GM12878 (cell line): ENCODE measurements around the gene ZNF474. TPM values are rescaled to one million over a fixed set of nuclear protein-coding genes. Genes with fewer than 3 reads are reported as not detected.

Experiments used
- ATAC-seq: fragments of 200-7000 bp; cut with Tn5 transposase; 3 replicates; pipeline ENCODE4 v1.9.1; 2020; ENCODE audit warnings: mild to moderate bottlenecking, moderate library complexity
- BruUV-seq: library from RNA; stranded (reverse); fragments of 400-500 nt; replicated peaks from 2 replicates; lab custom pipeline; 2021; lab: Mats Ljungman, UMichigan
- CTCF ChIA-PET: fragments of 300-600 bp; sonication (Branson Sonifier 250); formaldehyde crosslinking; extraction: SDS; loops from one replicate; lab custom pipeline; 2021; ENCODE audit warnings: inconsistent platforms; lab: Yijun Ruan, JAX
- POLR2A ChIA-PET: fragments of 350-600 bp; formaldehyde crosslinking; extraction: SDS; loops from one replicate; lab custom pipeline; 2021; ENCODE audit warnings: inconsistent platforms; lab: Charles Lee
- RAD21 ChIA-PET: fragments of 300-600 bp; sonication (Branson Sonifier 250); formaldehyde crosslinking; loops from one replicate; lab custom pipeline; 2023; ENCODE audit warnings: antibody characterized with exemption; ENCODE audit not compliant: unreplicated experiment; lab: Charles Lee
- SMC1A ChIA-PET: fragments of 300-600 bp; sonication (Branson Sonifier 250); formaldehyde crosslinking; loops from one replicate; lab custom pipeline; 2023; ENCODE audit not compliant: unreplicated experiment, uncharacterized antibody; lab: Charles Lee
- DNase-seq: peaks from one replicate; pipeline ENCODE4 v3.0.0-alpha.2; 2011; ENCODE audit warnings: low read depth, low spot score
- FAIRE-seq: peaks from 3 replicates; lab custom pipeline; 2011; peaks lifted over from hg19 to GRCh38; lab: Jason Lieb, UNC
- H2AFZ ChIP-seq: 2 replicates; pipeline ENCODE4 v1.6.0; 2011; ENCODE audit warnings: low read depth, low read length, control low read depth; ENCODE audit not compliant: control insufficient read depth
- H3K27ac ChIP-seq: 2 replicates; pipeline ENCODE4 v1.5.1; 2011; ENCODE audit warnings: control low read depth; ENCODE audit not compliant: control insufficient read depth, insufficient read depth
- H3K27me3 ChIP-seq, 2 experiments: replicated peaks in 1 of 2; 2 replicates each; pipeline versions ENCODE4 v1.6.0 to v1.6.1; 2011; ENCODE audit warnings: low read length in 1 of 2; ENCODE audit not compliant: control insufficient read depth in 2 of 2, insufficient read depth in 2 of 2
- H3K36me3 ChIP-seq, 2 experiments: 2 replicates each; pipeline ENCODE4 v1.5.1; 2011; ENCODE audit warnings: low read length in 1 of 2; ENCODE audit not compliant: control insufficient read depth in 2 of 2, insufficient read depth in 2 of 2
- H3K4me1 ChIP-seq: 2 replicates; pipeline ENCODE4 v1.6.1; 2011; ENCODE audit warnings: mild to moderate bottlenecking, low read length, moderate library complexity, mixed read lengths; ENCODE audit not compliant: control insufficient read depth, insufficient read depth
- H3K4me2 ChIP-seq: 2 replicates; pipeline ENCODE4 v1.6.0; 2011; ENCODE audit warnings: control low read depth; ENCODE audit not compliant: control insufficient read depth, insufficient read depth
- H3K4me3 ChIP-seq: fragments of 200-600 bp; sonication (generic); 2 replicates; pipeline ENCODE4 v1.5.1; 2016
- H3K79me2 ChIP-seq: 2 replicates; pipeline ENCODE4 v1.6.0; 2011; ENCODE audit warnings: low read length; ENCODE audit not compliant: control insufficient read depth, insufficient read depth
- H3K9ac ChIP-seq: 2 replicates; pipeline ENCODE4 v1.8.0; 2011; ENCODE audit warnings: low read length, control low read depth, mixed read lengths; ENCODE audit not compliant: control insufficient read depth, insufficient read depth
- H3K9me3 ChIP-seq: replicated peaks from 3 replicates; pipeline ENCODE4 v1.5.1; 2011; ENCODE audit warnings: mild to moderate bottlenecking, low read length; ENCODE audit not compliant: control insufficient read depth, insufficient read depth
- H4K20me1 ChIP-seq: 2 replicates; pipeline ENCODE4 v1.6.0; 2011; ENCODE audit not compliant: control insufficient read depth, insufficient read depth
- CBFB ChIP-seq: IDR thresholded peaks from 2 replicates; pipeline ENCODE4 v1.6.1; 2016; ENCODE audit warnings: antibody characterized with exemption, low read depth
- CREB1 ChIP-seq: IDR thresholded peaks from 2 replicates; pipeline ENCODE4 v1.6.1; 2012; ENCODE audit warnings: low read depth, mild to moderate bottlenecking, inconsistent platforms
- HDAC6 ChIP-seq: fragments of 200-600 bp; sonication (generic); IDR thresholded peaks from one replicate; pipeline ENCODE4 v1.8.0; 2017; ENCODE audit warnings: antibody characterized with exemption; ENCODE audit not compliant: unreplicated experiment
- HDGF ChIP-seq: fragments of 450-650 bp; IDR thresholded peaks from 2 replicates; pipeline ENCODE4 v1.6.1; 2016; ENCODE audit warnings: antibody characterized with exemption
- JUNB ChIP-seq: IDR thresholded peaks from 2 replicates; pipeline ENCODE4 v1.6.1; 2016; ENCODE audit warnings: antibody characterized with exemption, mild to moderate bottlenecking
- MYB ChIP-seq: fragments of 150-350 bp; IDR thresholded peaks from 2 replicates; pipeline ENCODE4 v1.6.1; 2014; ENCODE audit warnings: mild to moderate bottlenecking, low read depth, low read length, borderline replicate concordance
- RAD51 ChIP-seq: fragments of 450-650 bp; IDR thresholded peaks from 2 replicates; pipeline ENCODE4 v1.6.1; 2016; ENCODE audit warnings: moderate library complexity, mild to moderate bottlenecking, inconsistent platforms
- WRNIP1 ChIP-seq: IDR thresholded peaks from 2 replicates; pipeline ENCODE4 v1.6.1; 2011; ENCODE audit warnings: low read depth, low read length, improper control_type of control experiment, borderline replicate concordance
- ZBED1 ChIP-seq: IDR thresholded peaks from 2 replicates; pipeline ENCODE4 v1.6.1; 2016; ENCODE audit warnings: borderline replicate concordance
- WGBS: methylation state at CpG from one replicate; pipeline ENCODE4 v1.1.6; 2016; ENCODE audit warnings: low lambda C conversion rate; ENCODE audit not compliant: insufficient replicate concordance, insufficient coverage; ENCODE audit errors: missing lambda C conversion rate; 5-methylcytosine and 5-hydroxymethylcytosine counted together
- in situ Hi-C: fragments of 300-500 bp; cut with MboI; formaldehyde crosslinking; loops from 9 replicates; pipeline ENCODE4 v1.14.3; 2018; ENCODE audit warnings: mixed read lengths
- intact Hi-C: fragments of 100-400 bp; cut with micrococcal nuclease; formaldehyde crosslinking; loops from one replicate; pipeline ENCODE4 v1.14.2; 2022; ENCODE audit not compliant: unreplicated experiment
- polyA plus RNA-seq, 11 experiments: library from polyadenylated mRNA; depleted of rRNA in 4 of 11; unstranded in 6 of 11; stranded (reverse) in 5 of 11; fragments of >200 nt; fragmentation: Nextera tagmentation in 4 of 11; fragmentation: Illumina TruSeq in 1 of 11; extraction: Ambion mirVana in 4 of 11; extraction: Trizol in 1 of 11; gene quantifications; 1 replicate in 1 of 11; 2 replicates in 10 of 11; pipeline versions ENCODE4 v1.2.1 to v1.2.3, GENCODE V29; 2011 to 2016; ENCODE audit warnings: inconsistent platforms in 2 of 11, missing spikeins in 2 of 11, low read depth in 1 of 11
- total RNA-seq, 4 experiments: library from RNA; depleted of rRNA in 3 of 4; stranded (reverse); fragments of >200 nt in 3 of 4; fragmentation: Illumina TruSeq in 1 of 4; extraction: Trizol in 1 of 4; gene quantifications; 2 replicates each; pipeline versions ENCODE4 v1.2.1 to v1.2.3, GENCODE V29; 2013 to 2021
- TF ChIP-seq, protein P1 (sequence below): IDR thresholded peaks from 2 replicates; pipeline ENCODE4 v1.6.1; 2012; ENCODE audit warnings: mild to moderate bottlenecking, low read depth, low read length
- TF ChIP-seq, protein P2 (sequence below): fragments of 150-350 bp; IDR thresholded peaks from 2 replicates; pipeline ENCODE4 v1.6.1; 2016; ENCODE audit warnings: low read depth, low read length
- TF ChIP-seq, protein P3 (sequence below): IDR thresholded peaks from 2 replicates; pipeline ENCODE4 v1.6.1; 2012; ENCODE audit warnings: low read length, inconsistent platforms

ZNF474 gene
- total and polyA plus RNA-seq, 10 of the 15 experiments (the other 5 are each of a cell fraction or from before 2014, with no cell fraction given), result 0.06 to 0.97 (median 0.13) TPM; not detected in 3

DNA sequence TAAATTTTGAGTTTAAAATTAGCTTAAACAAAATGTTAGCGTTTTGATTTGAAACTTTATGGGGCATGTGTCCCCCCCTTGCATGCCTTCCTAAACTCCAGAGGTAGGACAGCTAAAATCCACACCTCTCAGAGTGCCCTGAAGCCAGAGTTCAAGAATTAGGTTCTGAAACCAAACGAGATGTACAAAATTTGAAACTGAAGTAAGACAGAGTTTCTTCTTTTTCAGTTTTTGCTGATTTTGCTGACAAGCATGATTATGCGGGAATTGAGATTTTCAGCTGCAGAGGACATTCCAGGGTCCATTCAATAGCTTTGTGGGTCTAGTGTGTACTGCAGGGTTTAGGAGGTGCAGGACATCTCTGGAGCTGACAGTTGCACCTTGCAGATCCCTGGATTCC, 34.2 kb upstream of the ZNF474 start:
- no peaks in the 10 kb centered on the region for H3K4me1 ChIP-seq
- no peaks in the 10 kb centered on the region for H4K20me1 ChIP-seq
- no TSS peak for BruUV-seq
- no peak overlapping the region for H2AFZ ChIP-seq
- intact Hi-C loops (no loop called here), in situ Hi-C loops (no loop called here)
- no peak overlapping the region for H3K9ac ChIP-seq
- TF ChIP-seq HDGF (no peak), JUNB (no peak), MYB (no peak), ZBED1 (no peak), RAD51 (no peak), CREB1 (no peak), WRNIP1 (no peak), HDAC6 (no peak), CBFB (no peak)
- TF ChIP-seq, protein P1, sequence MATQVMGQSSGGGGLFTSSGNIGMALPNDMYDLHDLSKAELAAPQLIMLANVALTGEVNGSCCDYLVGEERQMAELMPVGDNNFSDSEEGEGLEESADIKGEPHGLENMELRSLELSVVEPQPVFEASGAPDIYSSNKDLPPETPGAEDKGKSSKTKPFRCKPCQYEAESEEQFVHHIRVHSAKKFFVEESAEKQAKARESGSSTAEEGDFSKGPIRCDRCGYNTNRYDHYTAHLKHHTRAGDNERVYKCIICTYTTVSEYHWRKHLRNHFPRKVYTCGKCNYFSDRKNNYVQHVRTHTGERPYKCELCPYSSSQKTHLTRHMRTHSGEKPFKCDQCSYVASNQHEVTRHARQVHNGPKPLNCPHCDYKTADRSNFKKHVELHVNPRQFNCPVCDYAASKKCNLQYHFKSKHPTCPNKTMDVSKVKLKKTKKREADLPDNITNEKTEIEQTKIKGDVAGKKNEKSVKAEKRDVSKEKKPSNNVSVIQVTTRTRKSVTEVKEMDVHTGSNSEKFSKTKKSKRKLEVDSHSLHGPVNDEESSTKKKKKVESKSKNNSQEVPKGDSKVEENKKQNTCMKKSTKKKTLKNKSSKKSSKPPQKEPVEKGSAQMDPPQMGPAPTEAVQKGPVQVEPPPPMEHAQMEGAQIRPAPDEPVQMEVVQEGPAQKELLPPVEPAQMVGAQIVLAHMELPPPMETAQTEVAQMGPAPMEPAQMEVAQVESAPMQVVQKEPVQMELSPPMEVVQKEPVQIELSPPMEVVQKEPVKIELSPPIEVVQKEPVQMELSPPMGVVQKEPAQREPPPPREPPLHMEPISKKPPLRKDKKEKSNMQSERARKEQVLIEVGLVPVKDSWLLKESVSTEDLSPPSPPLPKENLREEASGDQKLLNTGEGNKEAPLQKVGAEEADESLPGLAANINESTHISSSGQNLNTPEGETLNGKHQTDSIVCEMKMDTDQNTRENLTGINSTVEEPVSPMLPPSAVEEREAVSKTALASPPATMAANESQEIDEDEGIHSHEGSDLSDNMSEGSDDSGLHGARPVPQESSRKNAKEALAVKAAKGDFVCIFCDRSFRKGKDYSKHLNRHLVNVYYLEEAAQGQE, result no peak
- TF ChIP-seq, protein P2, sequence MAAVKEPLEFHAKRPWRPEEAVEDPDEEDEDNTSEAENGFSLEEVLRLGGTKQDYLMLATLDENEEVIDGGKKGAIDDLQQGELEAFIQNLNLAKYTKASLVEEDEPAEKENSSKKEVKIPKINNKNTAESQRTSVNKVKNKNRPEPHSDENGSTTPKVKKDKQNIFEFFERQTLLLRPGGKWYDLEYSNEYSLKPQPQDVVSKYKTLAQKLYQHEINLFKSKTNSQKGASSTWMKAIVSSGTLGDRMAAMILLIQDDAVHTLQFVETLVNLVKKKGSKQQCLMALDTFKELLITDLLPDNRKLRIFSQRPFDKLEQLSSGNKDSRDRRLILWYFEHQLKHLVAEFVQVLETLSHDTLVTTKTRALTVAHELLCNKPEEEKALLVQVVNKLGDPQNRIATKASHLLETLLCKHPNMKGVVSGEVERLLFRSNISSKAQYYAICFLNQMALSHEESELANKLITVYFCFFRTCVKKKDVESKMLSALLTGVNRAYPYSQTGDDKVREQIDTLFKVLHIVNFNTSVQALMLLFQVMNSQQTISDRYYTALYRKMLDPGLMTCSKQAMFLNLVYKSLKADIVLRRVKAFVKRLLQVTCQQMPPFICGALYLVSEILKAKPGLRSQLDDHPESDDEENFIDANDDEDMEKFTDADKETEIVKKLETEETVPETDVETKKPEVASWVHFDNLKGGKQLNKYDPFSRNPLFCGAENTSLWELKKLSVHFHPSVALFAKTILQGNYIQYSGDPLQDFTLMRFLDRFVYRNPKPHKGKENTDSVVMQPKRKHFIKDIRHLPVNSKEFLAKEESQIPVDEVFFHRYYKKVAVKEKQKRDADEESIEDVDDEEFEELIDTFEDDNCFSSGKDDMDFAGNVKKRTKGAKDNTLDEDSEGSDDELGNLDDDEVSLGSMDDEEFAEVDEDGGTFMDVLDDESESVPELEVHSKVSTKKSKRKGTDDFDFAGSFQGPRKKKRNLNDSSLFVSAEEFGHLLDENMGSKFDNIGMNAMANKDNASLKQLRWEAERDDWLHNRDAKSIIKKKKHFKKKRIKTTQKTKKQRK, result no peak
- TF ChIP-seq, protein P3, sequence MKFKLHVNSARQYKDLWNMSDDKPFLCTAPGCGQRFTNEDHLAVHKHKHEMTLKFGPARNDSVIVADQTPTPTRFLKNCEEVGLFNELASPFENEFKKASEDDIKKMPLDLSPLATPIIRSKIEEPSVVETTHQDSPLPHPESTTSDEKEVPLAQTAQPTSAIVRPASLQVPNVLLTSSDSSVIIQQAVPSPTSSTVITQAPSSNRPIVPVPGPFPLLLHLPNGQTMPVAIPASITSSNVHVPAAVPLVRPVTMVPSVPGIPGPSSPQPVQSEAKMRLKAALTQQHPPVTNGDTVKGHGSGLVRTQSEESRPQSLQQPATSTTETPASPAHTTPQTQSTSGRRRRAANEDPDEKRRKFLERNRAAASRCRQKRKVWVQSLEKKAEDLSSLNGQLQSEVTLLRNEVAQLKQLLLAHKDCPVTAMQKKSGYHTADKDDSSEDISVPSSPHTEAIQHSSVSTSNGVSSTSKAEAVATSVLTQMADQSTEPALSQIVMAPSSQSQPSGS, result no peak
- DNase-seq (no peak), ATAC-seq (no peak), FAIRE-seq (no peak)
- no peaks in the 10 kb centered on the region for H3K9me3 ChIP-seq
- ChIA-PET CTCF (interaction anchor here (0.7 to 1.1 kb wide), 3 partner anchors 13 to 146 kb away, joined by 3 to 4 read pairs (median 3); no protein-coding TSS in a partner anchor), SMC1A (interaction anchor here (1.3 kb wide), 1 partner anchor 126 kb away, joined by 6 read pairs; no protein-coding TSS in a partner anchor), RAD21 (no interaction called here), POLR2A (no interaction called here)
- H3K27me3 ChIP-seq, result no peaks in the 10 kb centered on the region
- H3K36me3 ChIP-seq, result no peaks in the 10 kb centered on the region
- no peak overlapping the region for H3K4me3 ChIP-seq
- no peak overlapping the region for H3K27ac ChIP-seq
- no peak overlapping the region for H3K4me2 ChIP-seq
- WGBS, result 64% methylated on average over 3 of the region's 3 CpGs
- no peaks in the 10 kb centered on the region for H3K79me2 ChIP-seq
